ENCODE measurements around the gene POLE.

DNA sequence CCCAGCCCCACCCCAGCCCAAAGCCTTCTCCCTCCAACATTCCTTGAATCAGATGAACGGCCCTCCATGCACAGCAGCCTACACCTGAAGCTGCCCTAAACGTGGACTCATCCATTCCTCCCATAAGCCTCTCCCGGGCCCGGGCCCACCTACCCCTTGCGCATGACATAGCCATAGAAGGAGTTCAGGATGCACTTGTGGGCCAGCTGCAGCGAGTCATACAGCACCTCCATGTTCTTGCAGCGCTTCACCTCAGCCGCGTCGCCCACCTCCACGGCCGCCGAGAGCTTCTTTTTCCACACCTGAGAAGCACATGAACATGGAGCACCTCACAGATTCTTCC lies 22.0 kb downstream of the POLE start:
- TF ChIP-seq, protein P1, sequence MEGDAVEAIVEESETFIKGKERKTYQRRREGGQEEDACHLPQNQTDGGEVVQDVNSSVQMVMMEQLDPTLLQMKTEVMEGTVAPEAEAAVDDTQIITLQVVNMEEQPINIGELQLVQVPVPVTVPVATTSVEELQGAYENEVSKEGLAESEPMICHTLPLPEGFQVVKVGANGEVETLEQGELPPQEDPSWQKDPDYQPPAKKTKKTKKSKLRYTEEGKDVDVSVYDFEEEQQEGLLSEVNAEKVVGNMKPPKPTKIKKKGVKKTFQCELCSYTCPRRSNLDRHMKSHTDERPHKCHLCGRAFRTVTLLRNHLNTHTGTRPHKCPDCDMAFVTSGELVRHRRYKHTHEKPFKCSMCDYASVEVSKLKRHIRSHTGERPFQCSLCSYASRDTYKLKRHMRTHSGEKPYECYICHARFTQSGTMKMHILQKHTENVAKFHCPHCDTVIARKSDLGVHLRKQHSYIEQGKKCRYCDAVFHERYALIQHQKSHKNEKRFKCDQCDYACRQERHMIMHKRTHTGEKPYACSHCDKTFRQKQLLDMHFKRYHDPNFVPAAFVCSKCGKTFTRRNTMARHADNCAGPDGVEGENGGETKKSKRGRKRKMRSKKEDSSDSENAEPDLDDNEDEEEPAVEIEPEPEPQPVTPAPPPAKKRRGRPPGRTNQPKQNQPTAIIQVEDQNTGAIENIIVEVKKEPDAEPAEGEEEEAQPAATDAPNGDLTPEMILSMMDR (IDR thresholded peaks at IDR 0.05): no peak
- TF ChIP-seq POLR2A (IDR thresholded peaks at IDR 0.05): no peak

All from gastroesophageal sphincter (tissue), 3 donors.